ENCODE results near the gene ZNF296. TPM values are rescaled to one million over a fixed set of nuclear protein-coding genes. Genes with fewer than 3 reads are reported as not detected.

The ZNF296 gene
- 0.20 TPM in 1 of 2 replicates, not detected in the other for total RNA-seq

GRCh38 chr19:45076029-45076850 is at the start of gene ZNF296:
Gene ZNF296, minus strand, starts transcription at chr19:45076478. Its CDS starts 105 bp downstream, at chr19:45076373.

GRCh38 chr19:45092747-45093678 is 16.7 kb upstream of the ZNF296 start, which contains the start of gene PPP1R37:
Gene PPP1R37, plus strand, starts transcription at chr19:45093179. Its CDS starts 147 bp downstream, at chr19:45093326.

GRCh38 chr19:45079063-45079910 is 3.0 kb upstream of the ZNF296 start, which contains the start of gene GEMIN7:
Gene GEMIN7, plus strand, starts transcription at chr19:45079260. Its CDS starts 10,855 bp downstream, at chr19:45090115.

DNA sequence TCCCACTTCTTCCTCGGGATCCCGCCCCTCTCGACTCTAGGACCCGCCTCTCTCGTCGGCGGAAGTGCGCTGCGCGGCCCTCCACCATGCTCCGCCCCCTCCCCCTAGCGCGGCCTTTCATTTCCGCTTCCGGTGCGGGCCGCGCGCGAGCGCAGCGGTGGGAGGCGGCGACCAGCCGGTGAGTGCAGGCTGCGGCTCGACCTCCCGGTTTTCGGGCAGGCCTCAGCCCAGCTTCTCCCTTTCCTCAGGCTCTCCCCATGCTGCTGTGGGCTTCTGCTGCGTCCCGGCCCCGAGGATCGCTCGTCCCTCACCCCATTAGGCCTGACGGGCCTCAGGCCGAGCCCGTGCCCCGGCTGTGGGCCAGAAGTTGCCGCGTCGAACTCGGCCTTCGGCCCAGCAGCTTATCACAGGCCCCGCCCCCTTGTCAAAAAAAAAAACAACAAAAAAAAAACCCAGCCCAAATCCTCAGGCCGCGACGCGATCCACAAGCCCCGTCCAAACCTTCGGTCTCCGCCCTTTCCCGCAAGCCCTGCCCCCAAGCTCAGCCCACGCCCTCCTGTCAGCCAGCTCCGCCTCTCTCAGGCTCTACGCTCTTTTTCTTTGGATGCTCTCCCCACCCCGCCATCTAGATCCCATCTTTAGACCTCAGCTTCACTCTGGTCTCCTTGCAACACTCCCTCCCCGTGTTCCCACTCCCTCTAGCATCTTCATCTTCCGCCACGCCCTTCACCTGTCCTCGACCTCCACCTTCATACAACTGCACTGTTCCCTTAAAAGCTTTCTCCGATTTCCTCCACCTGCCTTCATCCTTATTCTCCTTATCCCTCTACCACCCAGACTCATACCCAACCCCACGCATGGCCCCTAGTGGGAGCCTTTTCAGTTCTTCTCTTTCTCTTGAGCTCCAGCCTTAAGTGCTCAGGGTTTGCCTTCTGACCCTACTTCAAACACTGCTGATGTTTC is 37.1 kb downstream of the ZNF296 start, which contains the start of gene CLASRP:
TSS of gene CLASRP (plus strand) at position 115 of the 963 bp plus-strand sequence. CDS start 1,168 bp downstream, outside the sequence.

Small RNA genes within 50 kb of the gene (small RNA-seq; reads per million reads assigned to genes)
- gene RNU6-611P: not detected

Other genes starting within 250 kb of the ZNF296 start
- 29.4 and 35.8 TPM in 2 replicates for gene NECTIN2, start 230.2 kb downstream of the ZNF296 start, total RNA-seq
- gene TOMM40, start 185.2 kb downstream of the ZNF296 start, total RNA-seq: 63.2 and 98.5 TPM in 2 replicates
- gene APOE, start 170.7 kb downstream of the ZNF296 start, total RNA-seq: 13.5 and 152 TPM in 2 replicates
- 2.3 and 7.3 TPM in 2 replicates for gene APOC1, start 161.9 kb downstream of the ZNF296 start, total RNA-seq
- not detected in 2 replicates for gene APOC4, start 134.2 kb downstream of the ZNF296 start, total RNA-seq
- gene APOC2, start 130.4 kb downstream of the ZNF296 start, total RNA-seq: not detected in 2 replicates
- gene CLPTM1, start 121.1 kb downstream of the ZNF296 start, total RNA-seq: 53.3 and 77.0 TPM in 2 replicates
- 7.3 and 11.3 TPM in 2 replicates for gene RELB, start 75.0 kb downstream of the ZNF296 start, total RNA-seq
- gene CLASRP, start 37.4 kb downstream of the ZNF296 start, total RNA-seq: 16.9 and 23.9 TPM in 2 replicates
- gene GEMIN7, start 2.8 kb upstream of the ZNF296 start, total RNA-seq: 15.8 and 19.8 TPM in 2 replicates
- gene PPP1R37, start 16.7 kb upstream of the ZNF296 start, total RNA-seq: 23.5 and 28.0 TPM in 2 replicates
- 0.39 and 1.1 TPM in 2 replicates for gene NKPD1, start 84.5 kb upstream of the ZNF296 start, total RNA-seq
- 2.5 and 6.2 TPM in 2 replicates for gene TRAPPC6A, start 101.8 kb upstream of the ZNF296 start, total RNA-seq
- 4.4 and 6.6 TPM in 2 replicates for gene BLOC1S3, start 102.3 kb upstream of the ZNF296 start, total RNA-seq
- 0.20 TPM in 1 of 2 replicates, not detected in the other for gene EXOC3L2, start 168.9 kb upstream of the ZNF296 start, total RNA-seq
- gene MARK4, start 174.8 kb upstream of the ZNF296 start, total RNA-seq: 12.1 TPM in 2 replicates
- under 0.01 TPM in 1 of 2 replicates, not detected in the other for gene CKM, start 246.4 kb upstream of the ZNF296 start, total RNA-seq

Measured in subcutaneous preadipocyte (primary cell).